Stimulated activated CD4-positive, alpha-beta T cell treated with anti-CD3 and anti-CD28 coated beads, Interleukin-1b, Interleukin-23, amount 100 ng/mL, for 4 hours (primary cell): Measurements from ENCODE around the gene IL4I1.

Source experiments
- DNase-seq, 2 donors: peaks; one replicate each; pipeline ENCODE4 v3.0.0-alpha.2; 2020; ENCODE audit warnings: low read depth in 2 of 2

The IL4I1 gene

GRCh38 chr19:49851456-49852259 is 45.0 kb downstream of the IL4I1 start:
- DNase-seq: peak in 1 of 2 donors; percentile 41

DNA sequence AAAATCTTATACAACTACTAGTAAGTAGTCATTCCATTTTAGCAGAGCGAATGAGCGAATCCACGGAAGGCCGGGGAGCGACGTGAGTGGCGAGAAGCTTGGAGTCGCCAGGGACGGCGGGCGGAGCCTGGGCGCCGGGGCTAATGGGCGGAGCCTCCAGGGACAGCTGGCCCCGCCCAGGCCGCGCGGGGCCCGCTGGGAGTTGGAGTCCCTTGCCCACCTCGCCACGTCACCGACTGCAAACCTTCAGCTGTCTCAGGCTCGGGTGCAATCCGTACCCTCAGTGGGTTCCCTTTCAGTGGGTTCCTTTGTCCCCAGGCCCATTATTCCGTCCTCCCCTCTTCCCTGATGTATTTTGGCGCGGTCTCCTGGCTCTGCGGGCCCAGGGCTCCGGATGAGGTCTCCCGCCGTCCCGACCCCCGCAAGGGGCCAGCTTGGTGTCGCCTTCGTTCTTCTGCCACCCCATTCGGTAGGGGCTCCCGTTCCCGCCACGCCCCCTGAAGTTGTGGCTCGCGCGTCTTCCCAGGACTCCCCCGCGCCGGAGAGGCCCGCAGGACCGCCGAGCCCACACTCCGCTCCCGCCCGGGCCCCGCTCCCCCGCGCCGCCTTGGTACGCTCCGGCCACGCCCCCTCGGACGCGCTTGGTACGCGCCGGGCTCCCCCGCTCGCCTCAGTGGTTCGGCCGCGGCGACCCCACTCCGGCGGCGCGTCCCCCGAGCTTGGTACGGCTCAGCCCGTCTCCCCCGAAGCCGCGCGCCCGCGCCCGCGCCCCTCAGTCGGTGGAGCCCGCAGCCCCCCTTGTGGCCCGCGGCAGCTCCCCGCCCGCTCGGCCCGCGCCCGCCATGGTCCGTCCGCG is 46.0 kb downstream of the IL4I1 start, which contains the start of gene PTOV1:
TSS of gene PTOV1 (plus strand) at position 673 of the 856 bp plus-strand sequence.
- peak; percentile 80 to 88 for DNase-seq

DNA sequence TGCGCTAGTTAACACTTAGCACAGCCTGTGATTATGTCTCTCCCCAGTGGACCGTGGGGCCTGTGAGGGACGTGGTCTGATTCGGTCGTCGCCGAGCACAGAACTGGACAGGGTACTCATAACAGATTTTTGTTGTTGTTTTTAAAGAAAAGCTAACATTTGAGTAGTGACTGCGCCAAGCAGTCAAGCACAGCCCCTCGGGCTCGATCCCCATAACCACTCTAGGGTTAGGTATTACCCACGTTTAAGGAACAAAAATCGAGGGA is 46.5 kb downstream of the IL4I1 start:
- no peak for DNase-seq

- DNase-seq: no peak
Observed at GRCh38 chr19:49849433-49850220, 47.1 kb downstream of the IL4I1 start.

DNA sequence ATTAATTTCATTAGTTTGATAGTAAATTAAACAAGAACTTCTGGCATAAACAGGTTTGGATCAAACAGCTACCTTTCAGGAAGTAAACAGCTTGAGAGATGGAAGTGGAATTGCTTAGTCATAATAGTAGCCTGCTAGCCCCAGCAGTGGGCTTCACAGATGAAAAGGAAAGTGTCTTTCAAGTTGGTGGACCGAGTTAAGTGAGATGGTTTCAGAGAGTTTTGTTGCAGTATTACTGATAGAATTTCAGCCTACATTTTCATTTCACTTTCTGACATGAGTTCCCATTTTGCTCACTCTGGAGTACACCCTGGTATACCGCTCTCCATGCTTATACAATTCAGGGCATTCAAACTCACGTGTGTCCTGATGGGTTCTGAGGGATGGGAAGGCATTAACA is 47.7 kb downstream of the IL4I1 start:
- no peak for DNase-seq

DNA sequence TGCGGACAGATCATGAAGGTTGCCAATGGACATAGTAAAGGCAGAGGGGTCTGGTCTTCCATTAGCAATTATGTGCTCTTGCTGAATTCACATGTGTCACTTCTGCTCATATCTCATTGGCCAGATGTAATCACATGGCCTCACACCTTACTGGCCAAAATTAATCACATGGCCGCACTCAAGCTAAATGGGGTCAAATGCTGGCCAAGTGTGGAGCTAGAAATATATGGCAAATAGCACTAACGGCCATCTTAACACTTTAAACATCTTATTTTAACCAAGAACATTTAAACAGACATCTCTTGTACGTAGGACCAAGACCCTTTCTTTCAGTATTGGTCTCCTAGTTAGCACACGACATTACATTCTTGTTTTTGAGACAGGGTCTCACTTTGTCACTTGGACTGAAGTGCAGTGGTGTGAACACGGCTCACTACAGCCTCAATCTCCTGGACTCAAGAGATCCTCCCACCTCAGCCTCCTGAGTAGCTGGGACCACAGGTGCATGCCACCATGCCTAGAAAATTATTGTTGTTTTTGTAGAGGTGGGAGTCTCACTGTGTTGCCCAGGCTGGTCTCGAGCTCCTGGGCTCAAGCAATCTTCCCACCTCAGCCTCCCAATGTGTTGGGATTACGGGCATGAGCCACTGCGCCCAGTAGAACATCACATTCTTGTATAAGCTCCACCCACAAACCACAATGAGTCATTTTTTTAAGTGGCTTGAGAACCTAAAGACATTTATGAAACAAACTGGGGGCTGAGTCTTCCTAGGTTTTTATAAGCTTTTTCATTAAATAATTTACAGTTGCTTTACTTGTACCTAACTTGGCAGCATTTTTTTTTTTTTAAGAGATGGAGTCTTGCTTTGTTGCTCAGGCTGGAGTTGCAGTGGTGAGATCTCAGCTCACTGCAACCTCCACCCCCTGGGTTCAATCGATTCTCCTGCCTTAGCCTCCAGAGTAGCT is 48.7 kb downstream of the IL4I1 start:
- DNase-seq: no peak

DNA sequence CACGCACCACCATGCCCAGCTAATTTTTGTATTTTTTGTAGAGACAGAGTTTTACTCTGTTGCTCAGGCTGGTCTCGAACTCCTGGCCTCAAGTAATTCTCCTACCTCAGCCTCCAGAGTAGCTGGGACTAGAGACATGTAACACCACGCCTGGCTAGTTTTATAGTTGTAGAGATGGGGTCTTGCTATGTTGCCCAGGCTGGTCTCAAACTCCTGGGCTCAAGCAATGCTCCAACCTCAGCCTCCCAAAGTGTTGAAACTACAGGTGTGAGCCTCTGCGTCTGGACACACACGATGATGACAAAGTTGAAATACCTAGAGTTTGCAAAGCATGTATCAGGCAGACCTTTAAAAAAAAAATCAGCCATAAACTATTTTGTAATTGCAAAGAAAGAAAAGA is 50.3 kb downstream of the IL4I1 start:
- DNase-seq: no peak

DNA sequence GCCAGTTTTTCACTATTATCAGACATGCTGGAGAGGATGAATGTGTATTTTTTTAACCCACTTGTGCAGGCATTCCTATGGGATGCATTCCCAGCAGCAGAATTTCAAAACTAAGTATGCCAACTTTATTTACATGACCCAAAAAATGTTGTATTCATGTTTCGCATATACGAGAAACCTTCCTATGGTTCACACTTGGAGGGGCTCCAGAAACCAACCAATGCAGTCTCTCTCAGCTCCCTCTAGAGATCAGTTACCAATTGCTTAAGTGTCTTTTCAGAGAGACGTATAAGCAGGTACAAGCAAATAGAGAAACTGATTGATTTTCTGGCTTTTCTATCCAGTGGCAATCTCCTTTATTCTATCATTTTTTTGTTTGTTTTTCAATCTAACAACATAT is 51.3 kb downstream of the IL4I1 start:
- no peak for DNase-seq

- no peak for DNase-seq
Observed at GRCh38 chr19:49844138-49845095, 52.3 kb downstream of the IL4I1 start.

DNA sequence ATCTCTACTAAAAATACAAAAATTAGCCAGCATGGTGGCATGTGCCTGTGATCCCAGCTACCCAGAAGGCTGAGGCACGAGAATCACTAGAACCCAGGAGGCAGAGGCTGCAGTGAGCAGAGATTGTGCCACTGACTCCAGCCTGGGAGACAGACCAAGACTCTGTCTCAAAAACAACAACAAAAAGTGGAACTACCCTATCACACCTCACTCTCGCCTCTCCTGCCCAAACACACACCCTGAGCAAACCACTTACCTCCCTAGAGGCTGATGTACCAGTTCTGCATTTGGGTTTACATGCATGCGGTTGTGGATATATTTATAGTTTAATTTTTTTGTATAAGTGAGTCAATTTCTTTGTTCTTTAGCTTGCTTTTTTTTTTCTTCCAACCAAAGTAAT is 53.4 kb downstream of the IL4I1 start:
- no peak for DNase-seq

DNA sequence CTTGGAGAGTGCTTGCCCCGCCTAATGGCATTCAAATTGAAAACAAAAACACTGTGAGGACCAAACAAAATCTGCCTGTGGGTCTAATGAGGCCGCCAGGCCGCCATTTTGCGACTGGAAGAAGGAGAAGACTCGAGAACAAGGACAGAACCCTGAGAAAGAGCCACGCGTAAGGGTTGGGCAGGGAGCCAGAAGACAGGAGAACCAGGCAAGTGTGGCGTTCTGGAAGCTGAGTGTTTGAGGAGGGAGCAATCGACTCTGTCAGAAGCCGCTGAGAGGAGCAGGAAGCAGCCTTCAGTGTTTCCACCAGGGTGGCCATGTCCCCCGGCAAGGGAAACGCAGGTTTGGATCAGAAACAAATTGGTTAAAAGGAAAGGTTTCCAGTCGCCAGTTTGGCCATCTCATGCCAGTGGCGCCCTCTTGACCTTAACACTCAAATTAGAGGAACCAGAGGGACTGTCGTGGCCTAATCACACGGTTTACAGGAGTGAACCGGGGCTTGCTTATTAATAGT is 55.9 kb downstream of the IL4I1 start:
- DNase-seq: no peak

DNA sequence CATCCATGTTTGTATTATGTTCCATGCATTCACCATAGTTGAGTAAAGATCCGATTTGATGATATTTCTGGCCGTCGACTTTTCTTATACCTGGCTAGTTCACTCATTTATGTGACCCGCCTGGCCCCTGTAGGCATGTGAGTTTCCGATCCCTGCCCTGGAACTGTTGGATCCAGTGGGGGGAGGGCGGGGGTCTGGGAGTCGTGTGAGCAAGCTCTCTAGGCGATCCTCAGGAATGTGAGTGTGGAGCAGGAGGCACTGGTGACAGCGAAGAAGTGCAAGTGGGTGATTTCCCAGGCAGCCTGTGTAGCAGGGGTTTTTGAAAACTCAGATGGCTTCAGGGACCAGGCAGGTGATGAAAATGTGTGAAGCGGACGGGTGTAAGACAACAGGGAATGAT is 56.4 kb downstream of the IL4I1 start:
- DNase-seq: no peak

GRCh38 chr19:49839713-49840112 is 57.0 kb downstream of the IL4I1 start:
- DNase-seq: no peak
